Astrocyte of the cerebellum (primary cell): ENCODE measurements around the gene KIRREL3.
A peak's percentile ranks its signal among the peaks of the same experiment; 100 is the strongest.

Experiments used
- DNase-seq: peaks from one replicate; pipeline ENCODE4 v3.0.0-alpha.2; 2011; ENCODE audit warnings: low read depth
- H3K4me3 ChIP-seq: 2 replicates; pipeline ENCODE4 v1.5.1; 2011; ENCODE audit warnings: mild to moderate bottlenecking, low read depth, low read length, moderate library complexity
- CTCF ChIP-seq: IDR thresholded peaks from 2 replicates; pipeline ENCODE4 v1.5.1; 2012; ENCODE audit warnings: low read length, low read depth, moderate library complexity, mild to moderate bottlenecking; ENCODE audit errors: missing control alignments
- in situ Hi-C: cut with HindIII; loops from 2 replicates; pipeline ENCODE4 v1.10.0; 2017; ENCODE audit warnings: low sequenced_read_pairs

The KIRREL3 gene

DNA sequence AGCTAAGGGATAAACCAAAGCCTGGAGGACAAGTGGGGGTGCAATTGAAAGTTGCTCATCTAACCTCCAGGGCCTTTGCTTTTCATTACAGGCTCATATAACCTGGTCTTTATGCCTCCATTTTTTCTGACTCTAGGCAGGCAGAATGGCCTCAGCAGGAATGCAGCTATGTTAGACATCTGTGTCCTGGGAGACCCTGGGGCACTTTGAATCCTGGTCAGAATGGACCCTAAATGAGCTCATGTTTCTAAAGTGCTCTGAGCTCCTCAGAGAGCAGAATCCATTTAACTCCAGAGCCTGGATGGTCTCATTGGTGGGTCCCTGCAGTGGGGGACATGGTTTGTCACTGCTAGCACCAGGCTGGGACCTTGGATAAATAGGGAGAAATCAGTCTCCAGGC is 177.3 kb downstream of the KIRREL3 start:
- in situ Hi-C loops = no loop called here
- no peak for TF ChIP-seq CTCF
- no peak overlapping the region for H3K4me3 ChIP-seq
- no peak for DNase-seq

GRCh38 chr11:126821827-126822226 is 178.7 kb downstream of the KIRREL3 start:
- DNase-seq = no peak
- no peak for TF ChIP-seq CTCF
- H3K4me3 ChIP-seq = no peak overlapping the region
- in situ Hi-C loops = no loop called here

DNA sequence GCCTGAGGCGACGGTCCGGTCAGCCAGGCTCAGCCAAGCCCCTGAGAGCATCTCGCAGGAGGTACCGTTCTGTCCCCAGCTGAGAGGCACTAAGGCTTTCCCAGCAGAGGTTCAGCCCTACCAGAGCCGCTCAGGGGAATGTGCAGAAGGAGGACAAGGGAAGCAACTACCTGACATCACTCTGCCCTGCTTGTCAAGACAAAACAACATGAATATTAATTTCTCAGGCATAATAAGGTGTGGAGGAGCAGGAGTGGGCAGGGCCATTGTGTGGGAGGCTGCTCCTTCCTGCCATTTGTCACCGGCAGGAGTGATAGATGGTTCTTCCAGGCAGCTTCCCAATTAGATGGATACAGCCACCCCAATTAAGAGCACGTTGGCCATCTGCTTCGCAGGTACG is 181.4 kb downstream of the KIRREL3 start:
- no peak overlapping the region for H3K4me3 ChIP-seq
- no peak for TF ChIP-seq CTCF
- DNase-seq = no peak
- in situ Hi-C loops = no loop called here

GRCh38 chr11:126817523-126818450 is 182.8 kb downstream of the KIRREL3 start:
- in situ Hi-C loops = no loop called here

DNA sequence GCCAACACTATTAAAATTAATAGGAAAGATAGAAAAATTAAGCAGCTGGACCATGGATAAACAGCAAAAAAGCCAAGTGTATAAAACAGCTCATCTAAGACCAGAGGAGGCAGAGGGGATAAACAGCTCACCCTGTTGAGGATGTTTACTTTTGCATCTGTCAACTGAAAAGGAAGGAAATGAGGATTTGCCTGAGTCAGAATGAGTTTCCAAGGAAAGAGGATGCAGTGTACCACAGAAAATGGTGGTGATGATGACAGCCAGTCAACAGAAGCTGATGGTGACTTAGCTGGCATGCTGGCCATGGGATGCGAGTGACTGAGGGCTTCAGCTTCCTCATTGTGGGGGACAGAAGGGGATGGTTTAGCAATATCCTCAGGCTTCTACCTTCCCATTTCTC is 183.5 kb downstream of the KIRREL3 start:
- no peak for DNase-seq
- in situ Hi-C loops = no loop called here
- H3K4me3 ChIP-seq = no peak overlapping the region
- TF ChIP-seq CTCF = no peak

More at GRCh38 chr11:126817523-126818450, 182.8 kb downstream of the KIRREL3 start:
- no peak for TF ChIP-seq CTCF
- DNase-seq = no peak
- H3K4me3 ChIP-seq = no peak overlapping the region

DNA sequence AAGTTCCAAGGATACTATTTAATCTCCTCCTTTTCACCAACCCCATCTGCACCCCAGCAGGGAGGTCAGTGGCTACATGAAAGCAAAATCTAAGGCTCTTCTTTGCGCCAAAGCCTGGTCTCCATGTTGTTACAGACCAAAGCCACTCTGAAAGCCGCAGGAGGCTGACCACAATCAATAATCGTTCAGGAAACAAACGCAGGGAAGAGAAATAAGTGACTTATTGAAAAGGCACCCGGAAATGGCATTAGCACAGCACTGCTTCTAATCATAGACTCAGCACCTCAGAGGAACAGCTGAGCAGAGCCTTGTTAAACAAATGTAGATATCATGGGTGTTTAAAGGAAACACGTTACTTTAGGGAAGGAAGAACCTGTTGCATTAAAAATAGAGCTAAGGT is 183.9 kb downstream of the KIRREL3 start:
- peak; percentile 49 for DNase-seq
- no peak for TF ChIP-seq CTCF
- no peak overlapping the region for H3K4me3 ChIP-seq
- in situ Hi-C loops = no loop called here
